H1 (cell line): ENCODE data around the gene NEU2. TPM values are rescaled to one million over a fixed set of nuclear protein-coding genes. Genes with fewer than 3 reads are reported as not detected.

Experiments used
- CTCF ChIA-PET: fragments of 300-600 bp; sonication (Branson Sonifier 250); formaldehyde crosslinking; loops from one replicate; lab custom pipeline; 2021; ENCODE audit not compliant: partially characterized antibody; lab: Charles Lee
- POLR2A ChIA-PET: fragments of 300-600 bp; sonication (Branson Sonifier 250); formaldehyde crosslinking; loops from one replicate; lab custom pipeline; 2021; ENCODE audit warnings: inconsistent platforms; ENCODE audit not compliant: partially characterized antibody; lab: Charles Lee
- DNase-seq, 2 experiments: peaks; one replicate each; pipeline versions ENCODE4 v3.0.0 to v3.0.0-alpha.2; 2010 to 2022; ENCODE audit warnings: low spot score in 2 of 2, low read depth in 1 of 2, mixed read lengths in 1 of 2
- FAIRE-seq: peaks from 2 replicates; lab custom pipeline; 2011; peaks lifted over from hg19 to GRCh38; lab: Jason Lieb, UNC
- H2AFZ ChIP-seq: 2 replicates; pipeline ENCODE4 v1.8.1; 2012; ENCODE audit warnings: low read length, inconsistent platforms
- H2AK5ac ChIP-seq: 2 replicates; pipeline ENCODE4 v1.6.1; 2013; ENCODE audit warnings: low read depth, low read length
- H2BK120ac ChIP-seq: replicated peaks from 2 replicates; pipeline ENCODE3; 2013; ENCODE audit warnings: low read depth, low read length, inconsistent platforms
- H2BK12ac ChIP-seq: 2 replicates; pipeline ENCODE4 v1.6.1; 2013; ENCODE audit warnings: low read depth, low read length
- H2BK15ac ChIP-seq: 2 replicates; pipeline ENCODE4 v1.6.1; 2013; ENCODE audit warnings: low read length
- H2BK20ac ChIP-seq: 2 replicates; pipeline ENCODE4 v1.6.1; 2013; ENCODE audit warnings: low read length
- H2BK5ac ChIP-seq: 2 replicates; pipeline ENCODE4 v1.6.1; 2013; ENCODE audit warnings: low read depth, low read length
- H3K14ac ChIP-seq: 2 replicates; pipeline ENCODE4 v1.6.1; 2013; ENCODE audit warnings: inconsistent platforms; ENCODE audit not compliant: insufficient read length
- H3K18ac ChIP-seq: 2 replicates; pipeline ENCODE4 v1.6.1; 2013; ENCODE audit warnings: low read length; ENCODE audit errors: extremely low read depth
- H3K23ac ChIP-seq: 2 replicates; pipeline ENCODE4 v1.6.1; 2013; ENCODE audit warnings: inconsistent platforms; ENCODE audit not compliant: insufficient read length
- H3K23me2 ChIP-seq: 2 replicates; pipeline ENCODE4 v1.6.1; 2013; ENCODE audit warnings: low read depth, low read length
- H3K27ac ChIP-seq: 2 replicates; pipeline ENCODE4 v1.6.1; 2011; ENCODE audit warnings: low read depth, low read length, inconsistent platforms
- H3K27me3 ChIP-seq, 4 experiments: replicated peaks in 1 of 4; 1 replicate in 1 of 4; 2 replicates in 3 of 4; pipeline versions ENCODE4 v1.6.1 to v1.8.1; 2011 to 2013; ENCODE audit warnings: low read length in 3 of 4, mild to moderate bottlenecking in 3 of 4, inconsistent platforms in 2 of 4, mixed read lengths in 2 of 4, moderate library complexity in 1 of 4; ENCODE audit not compliant: control insufficient read depth in 3 of 4, insufficient read depth in 3 of 4; ENCODE audit errors: extremely low read depth in 1 of 4
- H3K36me3 ChIP-seq, 4 experiments: 2 replicates each; pipeline versions ENCODE4 v1.6.1 to v1.8.1; 2011 to 2013; ENCODE audit warnings: mild to moderate bottlenecking in 4 of 4, low read length in 3 of 4, moderate library complexity in 2 of 4, control low read depth in 1 of 4, inconsistent platforms in 1 of 4; ENCODE audit not compliant: insufficient read depth in 4 of 4, control insufficient read depth in 2 of 4
- H3K4ac ChIP-seq: replicated peaks from 2 replicates; pipeline ENCODE3; 2013; ENCODE audit warnings: low read length, low read depth, mixed read lengths, inconsistent platforms; ENCODE audit not compliant: insufficient read length
- H3K4me1 ChIP-seq, 4 experiments: replicated peaks in 1 of 4; 1 replicate in 1 of 4; 2 replicates in 3 of 4; pipeline versions ENCODE4 v1.6.1 to v1.8.1; 2011 to 2013; ENCODE audit warnings: low read length in 3 of 4, inconsistent platforms in 2 of 4, mixed read lengths in 1 of 4; ENCODE audit not compliant: insufficient read depth in 4 of 4, control insufficient read depth in 3 of 4
- H3K4me2 ChIP-seq, 2 experiments: 2 replicates each; pipeline versions ENCODE4 v1.6.1 to v1.8.1; 2011 to 2013; ENCODE audit warnings: low read depth in 2 of 2, low read length in 2 of 2, control low read depth in 1 of 2, inconsistent platforms in 1 of 2, mild to moderate bottlenecking in 1 of 2; ENCODE audit not compliant: insufficient read depth in 1 of 2
- H3K4me3 ChIP-seq, 4 experiments: fragments of 200-600, 300-600 bp in 1 of 4; sonication (generic), shearing (Covaris generic), sonication (Bioruptor Twin) in 1 of 4; 2 replicates each; pipeline versions ENCODE4 v1.5.1 to v1.8.1; 2011 to 2016; ENCODE audit warnings: low read length in 4 of 4, low read depth in 3 of 4, control low read depth in 2 of 4, inconsistent platforms in 2 of 4, mild to moderate bottlenecking in 2 of 4, mixed read lengths in 1 of 4, moderate library complexity in 1 of 4; ENCODE audit not compliant: insufficient read depth in 2 of 4; ENCODE audit errors: extremely low read depth in 1 of 4
- H3K56ac ChIP-seq: replicated peaks from 2 replicates; pipeline ENCODE3; 2013; ENCODE audit warnings: low read depth, mild to moderate bottlenecking, mixed read lengths, low read length, inconsistent platforms; ENCODE audit not compliant: insufficient read length
- H3K79me1 ChIP-seq: 2 replicates; pipeline ENCODE4 v1.6.1; 2013; ENCODE audit warnings: low read depth, low read length, control low read depth
- H3K79me2 ChIP-seq, 2 experiments: 2 replicates each; pipeline versions ENCODE4 v1.6.1 to v1.8.1; 2012 to 2013; ENCODE audit warnings: low read length in 2 of 2, mild to moderate bottlenecking in 2 of 2, inconsistent platforms in 1 of 2; ENCODE audit not compliant: insufficient read depth in 2 of 2, control insufficient read depth in 1 of 2
- H3K9ac ChIP-seq, 4 experiments: replicated peaks in 1 of 4; 1 replicate in 1 of 4; 2 replicates in 3 of 4; pipeline versions ENCODE4 v1.6.1 to v1.8.1; 2011 to 2013; ENCODE audit warnings: low read depth in 3 of 4, low read length in 3 of 4, control low read depth in 2 of 4, mild to moderate bottlenecking in 2 of 4, moderate library complexity in 2 of 4, inconsistent platforms in 1 of 4; ENCODE audit errors: extremely low read depth in 1 of 4
- H3K9me3 ChIP-seq, 2 experiments: 2 replicates each; pipeline versions ENCODE4 v1.6.1 to v1.8.1; 2012 to 2013; ENCODE audit warnings: mild to moderate bottlenecking in 2 of 2, moderate library complexity in 2 of 2, control low read depth in 1 of 2, inconsistent platforms in 1 of 2, low read depth in 1 of 2, low read length in 1 of 2, mixed read lengths in 1 of 2; ENCODE audit not compliant: insufficient read depth in 2 of 2
- H4K20me1 ChIP-seq, 2 experiments: replicated peaks in 1 of 2; 2 replicates each; pipeline versions ENCODE3 to v1.8.1; 2011 to 2013; ENCODE audit warnings: inconsistent platforms in 2 of 2, low read length in 2 of 2, mild to moderate bottlenecking in 1 of 2; ENCODE audit not compliant: insufficient read depth in 2 of 2, control insufficient read depth in 1 of 2
- H4K5ac ChIP-seq: 2 replicates; pipeline ENCODE4 v1.6.1; 2013; ENCODE audit warnings: low read length, low read depth, mixed read lengths, inconsistent platforms; ENCODE audit not compliant: insufficient read length
- H4K8ac ChIP-seq: 2 replicates; pipeline ENCODE4 v1.8.0; 2013; ENCODE audit warnings: mild to moderate bottlenecking, moderate library complexity, low read length, inconsistent platforms; ENCODE audit not compliant: insufficient read depth; ENCODE audit errors: extremely low read depth
- H4K91ac ChIP-seq: replicated peaks from 2 replicates; pipeline ENCODE3; 2013; ENCODE audit warnings: low read length, mixed read lengths, inconsistent platforms; ENCODE audit not compliant: insufficient read length
- EP300 ChIP-seq, 2 experiments: IDR thresholded peaks; 1 replicate in 1 of 2; 2 replicates in 1 of 2; pipeline ENCODE4 v1.6.1; 2011 to 2012; ENCODE audit warnings: low read depth in 2 of 2, low read length in 2 of 2, mild to moderate bottlenecking in 2 of 2, borderline replicate concordance in 1 of 2, inconsistent platforms in 1 of 2, moderate library complexity in 1 of 2
- POLR2A ChIP-seq, 2 experiments: IDR thresholded peaks; 1 replicate in 1 of 2; 2 replicates in 1 of 2; pipeline ENCODE4 v1.6.1; 2011; ENCODE audit warnings: low read depth in 2 of 2, low read length in 2 of 2, mild to moderate bottlenecking in 2 of 2; ENCODE audit errors: control extremely low read depth in 1 of 2
- RNF2 ChIP-seq: fragments of 200-900, 300-1000 bp; sonication (generic); IDR thresholded peaks from 2 replicates; pipeline ENCODE4 v1.7.1; 2016; ENCODE audit warnings: borderline replicate concordance, low read depth, mild to moderate bottlenecking, antibody characterized with exemption, low read length; ENCODE audit not compliant: poor library complexity, severe bottlenecking; ENCODE audit errors: missing control alignments
- SP1 ChIP-seq: IDR thresholded peaks from 2 replicates; pipeline ENCODE4 v1.6.1; 2011; ENCODE audit warnings: low read depth, low read length
- WGBS, 2 experiments: shearing (Covaris generic) in 1 of 2; methylation state at CpG; one replicate each; pipeline versions ENCODE4 v1.1.6 to v1.1.7; 2013 to 2015; ENCODE audit warnings: low lambda C conversion rate in 2 of 2, mixed read lengths in 2 of 2, inconsistent platforms in 1 of 2, low coverage in 1 of 2, missing lambda C conversion rate in 1 of 2; ENCODE audit not compliant: insufficient replicate concordance in 2 of 2, insufficient coverage in 1 of 2, insufficient read length in 1 of 2; ENCODE audit errors: extremely low coverage in 1 of 2, missing lambda C conversion rate in 1 of 2; 5-methylcytosine and 5-hydroxymethylcytosine counted together
- polyA plus RNA-seq, 7 experiments: library from polyadenylated mRNA; depleted of rRNA in 3 of 7; stranded (reverse) in 5 of 7; unstranded in 2 of 7; fragments of >200 nt in 5 of 7; fragments of 200-250 nt in 2 of 7; gene quantifications; 1 replicate in 5 of 7; 2 replicates in 1 of 7; 4 replicates in 1 of 7; pipeline versions ENCODE4 v1.2.1 to v1.2.3, GENCODE V29; 2011 to 2013; ENCODE audit warnings: missing spikeins in 2 of 7, mixed read lengths in 2 of 7
- total RNA-seq: library from RNA; stranded (reverse); fragmentation: NEBNext Ultra II Directional; extraction: Animal tissue kit (Norgen Biotek cat#: 25700); gene quantifications from 2 replicates; pipeline ENCODE4 v1.2.1, GENCODE V29; 2021
- TF ChIP-seq, protein P1 (sequence below): IDR thresholded peaks from 2 replicates; pipeline ENCODE4 v1.6.1; 2011; ENCODE audit warnings: low read depth, mild to moderate bottlenecking, low read length; ENCODE audit not compliant: insufficient read depth
- TF ChIP-seq, protein P2 (sequence below): IDR thresholded peaks from 2 replicates; pipeline ENCODE4 v1.6.1; 2012; ENCODE audit warnings: inconsistent platforms

NEU2 gene
- total and polyA plus RNA-seq, 2 of the 8 experiments (the other 6 are each of a cell fraction or from before 2014, with no cell fraction given): 0.12 TPM; not detected in 1

DNA sequence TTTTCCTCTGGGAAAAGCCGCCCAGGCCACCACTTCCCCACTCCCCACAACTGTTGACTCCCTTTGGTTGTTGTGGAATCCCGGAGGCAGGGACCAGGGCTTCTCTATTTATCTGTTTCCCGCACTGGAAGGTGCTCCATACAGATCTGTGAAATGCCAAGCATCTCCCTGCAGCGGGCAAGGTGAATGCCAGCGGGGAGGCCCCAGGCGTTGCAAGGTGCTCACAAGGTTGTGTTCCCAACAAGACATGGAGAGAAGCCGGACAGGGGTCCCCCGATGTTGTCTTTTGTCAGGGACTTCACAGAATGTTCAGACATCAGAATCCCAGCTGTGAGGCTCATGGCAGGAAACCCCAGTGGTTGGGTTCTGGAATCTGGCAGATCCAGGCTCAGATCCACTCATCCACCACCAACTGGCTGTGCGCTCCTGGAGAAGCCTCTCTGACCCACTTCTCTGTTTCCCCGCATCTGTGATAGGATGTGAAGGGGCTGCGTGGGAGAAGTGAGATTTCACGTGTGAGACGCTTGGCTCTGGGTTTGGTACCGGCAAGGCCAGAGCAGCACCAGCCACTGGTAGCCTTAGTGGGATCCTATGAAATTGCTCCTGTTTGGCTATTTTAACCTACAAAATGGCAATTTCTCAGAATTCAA, 8.6 kb upstream of the NEU2 start:
- no peak for TF ChIP-seq EP300 (IDR thresholded peaks at IDR 0.05; ENCODE audit: borderline replicate concordance in 1 of 2, low read depth in 2 of 2, low read length in 2 of 2)
- TF ChIP-seq RNF2: no peak
- TF ChIP-seq, protein P1, sequence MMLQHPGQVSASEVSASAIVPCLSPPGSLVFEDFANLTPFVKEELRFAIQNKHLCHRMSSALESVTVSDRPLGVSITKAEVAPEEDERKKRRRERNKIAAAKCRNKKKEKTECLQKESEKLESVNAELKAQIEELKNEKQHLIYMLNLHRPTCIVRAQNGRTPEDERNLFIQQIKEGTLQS: no peak
- no peak for TF ChIP-seq SP1
- TF ChIP-seq POLR2A (IDR thresholded peaks at IDR 0.05; ENCODE audit: control extremely low read depth in 1 of 2, low read depth in 2 of 2, low read length in 2 of 2): no peak
- TF ChIP-seq, protein P2, sequence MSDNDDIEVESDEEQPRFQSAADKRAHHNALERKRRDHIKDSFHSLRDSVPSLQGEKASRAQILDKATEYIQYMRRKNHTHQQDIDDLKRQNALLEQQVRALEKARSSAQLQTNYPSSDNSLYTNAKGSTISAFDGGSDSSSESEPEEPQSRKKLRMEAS: no peak
- Histone ChIP-seq H3K14ac (no peak overlapping the region), H2BK12ac (no peak overlapping the region), H4K20me1 (no peaks in the 10 kb centered on the region), H4K5ac (no peak overlapping the region), H3K4ac (no peak overlapping the region), H3K23me2 (no peaks in the 10 kb centered on the region), H2AFZ (no peak overlapping the region), H3K4me3 (no peak overlapping the region), H2BK20ac (no peak overlapping the region), H2BK15ac (no peak overlapping the region), H3K9me3 (no peaks in the 10 kb centered on the region), H3K27me3 (no peaks in the 10 kb centered on the region), H2AK5ac (no peak overlapping the region), H3K4me1 (no peaks in the 10 kb centered on the region), H3K4me2 (no peak overlapping the region), H3K27ac (no peak overlapping the region), H3K9ac (no peak overlapping the region), H3K23ac (no peak overlapping the region), H2BK5ac (no peak overlapping the region), H3K18ac (no peak overlapping the region), H4K8ac (no peak overlapping the region), H4K91ac (no peak overlapping the region), H3K79me2 (no peaks in the 10 kb centered on the region), H3K36me3 (no peaks in the 10 kb centered on the region), H3K79me1 (no peaks in the 10 kb centered on the region), H2BK120ac (no peak overlapping the region), H3K56ac (no peak overlapping the region)
- DNase-seq (no peak), FAIRE-seq (no peak)
- WGBS, 2 experiments: 91% methylated on average over 14 of the region's 14 CpGs; no CpG with 5 or more reads in 1 of the 2 experiments
- ChIA-PET POLR2A (no interaction called here), CTCF (interaction anchor here (0.6 to 1.5 kb wide), 6 partner anchors 17 to 130 kb away, joined by 3 to 4 read pairs (median 4); no protein-coding TSS in a partner anchor)
